K562 (cell line): ENCODE measurements around the gene ATF5. TPM values are rescaled to one million over a fixed set of nuclear protein-coding genes. Genes with fewer than 3 reads are reported as not detected.

Source experiments
- BCL6 ChIP-seq: fragments of 250-450 bp; sonication (Bioruptor Pico); IDR thresholded peaks from 2 replicates; pipeline ENCODE4 v1.4.0; 2020
- CBFA2T3 ChIP-seq: fragments of 450-650 bp; IDR thresholded peaks from 2 replicates; pipeline ENCODE4 v1.6.1; 2017
- CBX3 ChIP-seq, 2 experiments: IDR thresholded peaks; 1 replicate in 1 of 2; 2 replicates in 1 of 2; pipeline ENCODE4 v1.6.1; 2012; ENCODE audit warnings: inconsistent platforms in 2 of 2, low read length in 2 of 2, borderline replicate concordance in 1 of 2, control low read depth in 1 of 2
- CCAR2 ChIP-seq: fragments of 200-400 bp; formaldehyde crosslinking; IDR thresholded peaks from 2 replicates; pipeline ENCODE4 v1.6.1; 2017; ENCODE audit warnings: mild to moderate bottlenecking, low read depth, low read length
- CREB3L1 ChIP-seq: fragments of 450-650 bp; IDR thresholded peaks from 2 replicates; pipeline ENCODE4 v1.6.1; 2014; ENCODE audit warnings: low read depth, mild to moderate bottlenecking, moderate library complexity, borderline replicate concordance
- HINFP ChIP-seq: fragments of 450-650 bp; conservative IDR thresholded peaks from 2 replicates; pipeline ENCODE4 v1.6.1; 2016; ENCODE audit warnings: missing genetic modification characterization, low read depth, mild to moderate bottlenecking, control low read depth, missing compliant biosample characterization
- HMGXB4 ChIP-seq: sonication (generic); formaldehyde crosslinking; IDR thresholded peaks from 2 replicates; pipeline ENCODE4 v1.8.1; 2023; ENCODE audit warnings: mild to moderate bottlenecking, missing genetic modification reagents
- HNRNPUL1 ChIP-seq: fragments of 200-400 bp; formaldehyde crosslinking; IDR thresholded peaks from 2 replicates; pipeline ENCODE4 v1.6.1; 2017; ENCODE audit warnings: low read length
- MEF2A ChIP-seq: IDR thresholded peaks from 2 replicates; pipeline ENCODE4 v1.6.1; 2011; ENCODE audit warnings: low read depth, mild to moderate bottlenecking, low read length, moderate library complexity; ENCODE audit not compliant: control insufficient read depth
- PHF8 ChIP-seq: fragments of 200-600 bp; sonication (generic); IDR thresholded peaks from 2 replicates; pipeline ENCODE4 v1.6.1; 2012; ENCODE audit warnings: mixed run types, mild to moderate bottlenecking, inconsistent platforms, low read length, moderate library complexity, borderline replicate concordance
- PRPF4 ChIP-seq: fragments of 200-400 bp; formaldehyde crosslinking; IDR thresholded peaks from one replicate; pipeline ENCODE4 v1.6.1; 2017; ENCODE audit warnings: low read length, low read depth, mild to moderate bottlenecking; ENCODE audit not compliant: insufficient read depth, poor library complexity, severe bottlenecking
- RBFOX2 ChIP-seq: fragments of 200-400 bp; formaldehyde crosslinking; IDR thresholded peaks from 2 replicates; pipeline ENCODE4 v1.6.1; 2017; ENCODE audit warnings: low read depth, mild to moderate bottlenecking, low read length, moderate library complexity
- RBM22 ChIP-seq: fragments of 200-400 bp; formaldehyde crosslinking; IDR thresholded peaks from 2 replicates; pipeline ENCODE4 v1.6.1; 2018; ENCODE audit warnings: low read length, low read depth; ENCODE audit not compliant: poor library complexity, severe bottlenecking
- RBM25 ChIP-seq: fragments of 200-400 bp; formaldehyde crosslinking; IDR thresholded peaks from 2 replicates; pipeline ENCODE4 v1.6.1; 2018; ENCODE audit warnings: low read length, low read depth, moderate library complexity; ENCODE audit not compliant: severe bottlenecking
- SOX6 ChIP-seq: fragments of 450-650 bp; IDR thresholded peaks from 2 replicates; pipeline ENCODE4 v1.6.1; 2014; ENCODE audit warnings: mild to moderate bottlenecking
- SRSF7 ChIP-seq: fragments of 200-400 bp; formaldehyde crosslinking; optimal IDR thresholded peaks from 2 replicates; pipeline ENCODE3; 2017; ENCODE audit warnings: mild to moderate bottlenecking, low read depth, low read length
- TAL1 ChIP-seq: fragments of 450-650 bp; IDR thresholded peaks from 2 replicates; pipeline ENCODE4 v1.6.1; 2016; ENCODE audit warnings: mild to moderate bottlenecking
- TFAP4 ChIP-seq: sonication (generic); formaldehyde crosslinking; IDR thresholded peaks from 2 replicates; pipeline ENCODE4 v1.8.0; 2022; ENCODE audit warnings: missing genetic modification reagents, mild to moderate bottlenecking, moderate library complexity, borderline replicate concordance
- TGIF2 ChIP-seq: sonication (generic); formaldehyde crosslinking; IDR thresholded peaks from 2 replicates; pipeline ENCODE4 v1.8.1; 2022; ENCODE audit warnings: mild to moderate bottlenecking, missing genetic modification reagents, moderate library complexity
- THAP7 ChIP-seq: fragments of 250-450 bp; sonication (Bioruptor Pico); IDR thresholded peaks from 2 replicates; pipeline ENCODE4 v1.5.0; 2021
- ZNF12 ChIP-seq: sonication (generic); formaldehyde crosslinking; IDR thresholded peaks from 2 replicates; pipeline ENCODE4 v1.4.0; 2020; ENCODE audit warnings: mild to moderate bottlenecking, missing genetic modification reagents
- ZNF217 ChIP-seq: sonication (generic); formaldehyde crosslinking; IDR thresholded peaks from 2 replicates; pipeline ENCODE4 v1.8.0; 2022; ENCODE audit warnings: mild to moderate bottlenecking, missing genetic modification reagents
- ZNF644 ChIP-seq: fragments of 200-800 bp; sonication (Bioruptor generic); IDR thresholded peaks from 2 replicates; pipeline ENCODE4 v1.6.1; 2016; ENCODE audit warnings: low read depth, missing genetic modification characterization, missing compliant biosample characterization
- polyA plus RNA-seq, 8 experiments: library from polyadenylated mRNA; depleted of rRNA in 4 of 8; stranded (reverse) in 5 of 8; unstranded in 3 of 8; fragments of >200 nt; fragmentation: Nextera tagmentation in 2 of 8; fragmentation: Illumina TruSeq in 1 of 8; extraction: Ambion mirVana in 2 of 8; extraction: Trizol in 1 of 8; gene quantifications; 2 replicates each; pipeline versions ENCODE4 v1.2.1 to v1.2.3, GENCODE V29; 2011 to 2014; ENCODE audit warnings: inconsistent platforms in 1 of 8, missing spikeins in 1 of 8
- total RNA-seq, 7 experiments: library from RNA; depleted of rRNA in 6 of 7; stranded (reverse); fragments of >200 nt in 6 of 7; fragmentation: Illumina TruSeq in 2 of 7; extraction: Trizol in 2 of 7; gene quantifications; 2 replicates each; pipeline versions ENCODE4 v1.2.1 to v1.2.3, GENCODE V29; 2011 to 2021; ENCODE audit warnings: low replicate concordance in 1 of 7

ATF5 gene
- total and polyA plus RNA-seq, 9 of the 15 experiments (the other 6 are each of a cell fraction or from before 2014, with no cell fraction given), result 3.0 to 57.6 (median 11.1) TPM

GRCh38 chr19:49937750-49938381, 8.9 kb downstream of the ATF5 start (continued):
- TF ChIP-seq PRPF4, result no peak
- no peak for TF ChIP-seq MEF2A
- no peak for TF ChIP-seq ZNF217 (CRISPR knock-in tag)
- 0 out of 2 replicates have a peak, but pooled peaks have one; percentile 0 for TF ChIP-seq SOX6
- TF ChIP-seq RBFOX2, result no peak
- peak; percentile 65; the same call in 1 of the 2 replicates for TF ChIP-seq HMGXB4 (CRISPR knock-in tag)
- no peak for TF ChIP-seq ZNF644 (tag)
- no peak for TF ChIP-seq CBFA2T3
- TF ChIP-seq PHF8, result no peak
- peak; percentile 94 for TF ChIP-seq HINFP (tag)
- TF ChIP-seq RBM22, result no peak
- TF ChIP-seq RBM25, result peak; percentile 40
- no peak for TF ChIP-seq SRSF7
- no peak for TF ChIP-seq TGIF2
- TF ChIP-seq THAP7 (CRISPR knock-in tag), result no peak
- peak; percentile 49; the same call in 1 of the 2 replicates for TF ChIP-seq TFAP4 (CRISPR knock-in tag)
- no peak for TF ChIP-seq ZNF12 (CRISPR knock-in tag)
- no peak for TF ChIP-seq CCAR2
- no peak for TF ChIP-seq TAL1
- no peak for TF ChIP-seq BCL6 (CRISPR knock-in tag)
- TF ChIP-seq HNRNPUL1, result no peak
- no peak for TF ChIP-seq CREB3L1
- no peak for TF ChIP-seq CBX3 (IDR thresholded peaks at IDR 0.05; ENCODE audit: borderline replicate concordance in 1 of 2, low read length in 2 of 2)
